Breast epithelium (tissue), 3 donors: ENCODE data around the gene VPS13C.

ENCODE experiments used
- POLR2A ChIP-seq: fragments of 450-650 bp; IDR thresholded peaks from one replicate; pipeline ENCODE4 v1.6.1; 2016; ENCODE audit warnings: antibody characterized with exemption, mild to moderate bottlenecking, moderate library complexity
- POLR2AphosphoS5 ChIP-seq, 3 donors: sonication (generic); formaldehyde crosslinking; IDR thresholded peaks; one replicate each; pipeline ENCODE4 v1.6.1; 2017; ENCODE audit warnings: antibody characterized with exemption in 3 of 3

- TF ChIP-seq POLR2AphosphoS5 (IDR thresholded peaks at IDR 0.05): no peak
- TF ChIP-seq POLR2A: no peak
Measured at GRCh38 chr15:61951949-61952348, 108.3 kb downstream of the VPS13C start.
